MCF 10A (cell line): ENCODE measurements around the gene PIGZ. TPM values are rescaled to one million over a fixed set of nuclear protein-coding genes. Genes with fewer than 3 reads are reported as not detected.

Experiments used
- BruUV-seq: library from RNA; stranded (reverse); fragments of 400-500 nt; replicated peaks from 2 replicates; lab custom pipeline; 2021; lab: Mats Ljungman, UMichigan
- CTCF ChIA-PET: fragments of 300-600 bp; sonication (Branson Sonifier 250); formaldehyde crosslinking; extraction: SDS; loops from one replicate; lab custom pipeline; 2021; ENCODE audit warnings: antibody characterized with exemption, inconsistent platforms; lab: Yijun Ruan, JAX
- POLR2A ChIA-PET: fragments of 300-600, 350-650 bp; sonication (Branson Sonifier 250); formaldehyde crosslinking; extraction: SDS; loops from one replicate; lab custom pipeline; 2020; ENCODE audit warnings: antibody characterized with exemption, inconsistent platforms; lab: Yijun Ruan, JAX
- DNase-seq: peaks from one replicate; pipeline ENCODE4 v3.0.0-alpha.2; 2018; ENCODE audit not compliant: unreplicated experiment
- H3K27ac Mint-ChIP-seq: one replicate; pipeline ENCODE4 v1.8.0; 2022; ENCODE audit warnings: mild to moderate bottlenecking, low read depth, mixed read lengths; ENCODE audit not compliant: unreplicated experiment
- H3K27me3 Mint-ChIP-seq: one replicate; pipeline ENCODE4 v1.8.0; 2022; ENCODE audit warnings: mixed read lengths; ENCODE audit not compliant: insufficient read depth, unreplicated experiment
- H3K36me3 Mint-ChIP-seq: one replicate; pipeline ENCODE4 v1.8.0; 2022; ENCODE audit warnings: mild to moderate bottlenecking, moderate library complexity, mixed read lengths; ENCODE audit not compliant: insufficient read depth, unreplicated experiment
- H3K4me1 Mint-ChIP-seq: one replicate; pipeline ENCODE4 v1.8.0; 2022; ENCODE audit warnings: mixed read lengths; ENCODE audit not compliant: insufficient read depth, unreplicated experiment
- H3K4me3 Mint-ChIP-seq: one replicate; pipeline ENCODE4 v1.8.0; 2022; ENCODE audit warnings: mild to moderate bottlenecking, moderate library complexity, mixed read lengths; ENCODE audit not compliant: unreplicated experiment
- H3K9me3 Mint-ChIP-seq: one replicate; pipeline ENCODE4 v1.8.0; 2022; ENCODE audit warnings: mixed read lengths; ENCODE audit not compliant: unreplicated experiment
- intact Hi-C: fragments of 100-400 bp; cut with micrococcal nuclease; formaldehyde crosslinking; loops from 2 replicates; pipeline ENCODE4 v1.14.1; 2022
- total RNA-seq: library from RNA; stranded (reverse); gene quantifications from 2 replicates; pipeline ENCODE4 v1.2.3, GENCODE V29; 2022
- TF ChIP-seq, protein P1 (sequence below): fragments of 200-600 bp; IDR thresholded peaks from one replicate; pipeline ENCODE4 v1.8.0; 2022; ENCODE audit warnings: antibody characterized with exemption, mild to moderate bottlenecking; ENCODE audit not compliant: unreplicated experiment

Gene PIGZ
- total RNA-seq, 1 experiment from 2014 or later = 5.2 TPM

DNA sequence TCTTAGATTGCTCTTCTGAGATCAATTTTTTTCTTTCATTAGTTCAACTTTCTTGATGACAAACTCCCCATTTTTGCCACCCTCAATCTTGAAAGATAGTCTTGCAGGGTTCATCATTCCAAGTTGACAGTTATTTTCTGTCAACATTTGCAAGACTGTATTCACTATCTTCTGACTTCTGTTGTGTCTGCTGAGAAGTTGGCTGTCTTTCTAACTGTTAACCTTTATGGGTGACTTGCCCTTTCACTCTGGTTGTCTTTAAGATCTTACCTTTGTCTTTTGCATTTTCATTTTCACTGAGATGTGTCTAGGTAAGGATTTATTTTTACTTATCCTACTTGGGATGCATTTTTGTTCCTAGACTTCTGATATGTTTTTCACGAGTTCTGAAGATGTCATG is 14.6 kb upstream of the PIGZ start:
- Mint-ChIP-seq H3K27ac (no peak overlapping the region), H3K4me3 (no peak overlapping the region), H3K9me3 (peaks cover 19% of the 10 kb centered on the region), H3K36me3 (peaks cover 6% of the 10 kb centered on the region), H3K27me3 (peaks cover 27% of the 10 kb centered on the region), H3K4me1 (no peaks in the 10 kb centered on the region)
- ChIA-PET CTCF (interaction anchor here (1.8 kb wide), 1 partner anchor 10 kb away, joined by 4 read pairs; no protein-coding TSS in a partner anchor), POLR2A (interaction anchor here (1.1 kb wide), 1 partner anchor 41 kb away, joined by 3 read pairs; the partner anchor contains the start of gene NCBP2)
- TF ChIP-seq, protein P1, sequence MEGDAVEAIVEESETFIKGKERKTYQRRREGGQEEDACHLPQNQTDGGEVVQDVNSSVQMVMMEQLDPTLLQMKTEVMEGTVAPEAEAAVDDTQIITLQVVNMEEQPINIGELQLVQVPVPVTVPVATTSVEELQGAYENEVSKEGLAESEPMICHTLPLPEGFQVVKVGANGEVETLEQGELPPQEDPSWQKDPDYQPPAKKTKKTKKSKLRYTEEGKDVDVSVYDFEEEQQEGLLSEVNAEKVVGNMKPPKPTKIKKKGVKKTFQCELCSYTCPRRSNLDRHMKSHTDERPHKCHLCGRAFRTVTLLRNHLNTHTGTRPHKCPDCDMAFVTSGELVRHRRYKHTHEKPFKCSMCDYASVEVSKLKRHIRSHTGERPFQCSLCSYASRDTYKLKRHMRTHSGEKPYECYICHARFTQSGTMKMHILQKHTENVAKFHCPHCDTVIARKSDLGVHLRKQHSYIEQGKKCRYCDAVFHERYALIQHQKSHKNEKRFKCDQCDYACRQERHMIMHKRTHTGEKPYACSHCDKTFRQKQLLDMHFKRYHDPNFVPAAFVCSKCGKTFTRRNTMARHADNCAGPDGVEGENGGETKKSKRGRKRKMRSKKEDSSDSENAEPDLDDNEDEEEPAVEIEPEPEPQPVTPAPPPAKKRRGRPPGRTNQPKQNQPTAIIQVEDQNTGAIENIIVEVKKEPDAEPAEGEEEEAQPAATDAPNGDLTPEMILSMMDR = no peak
- intact Hi-C loops = no loop called here
- no peak for DNase-seq
- no TSS peak for BruUV-seq

DNA sequence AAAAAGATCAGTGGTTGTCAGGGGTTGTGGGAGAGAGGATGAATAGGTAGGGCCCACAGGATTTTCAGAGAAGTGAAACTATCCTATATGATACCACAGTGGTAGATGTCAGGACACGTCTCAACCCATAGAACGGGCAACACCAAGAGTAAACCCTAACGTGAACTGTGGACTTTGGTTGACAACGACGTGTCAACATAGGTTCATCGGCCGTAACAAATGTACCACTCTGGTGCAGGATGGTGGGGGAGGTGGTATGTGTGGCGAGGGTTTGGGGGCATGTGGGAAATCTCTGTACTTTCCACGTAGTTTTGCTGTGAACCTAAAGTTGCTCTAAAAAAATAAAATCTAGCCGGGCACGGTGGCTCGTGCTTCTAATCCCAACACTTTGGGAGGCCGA is 13.0 kb upstream of the PIGZ start:
- BruUV-seq = no TSS peak
- CTCF ChIA-PET = interaction anchor here (1.3 kb wide), 1 partner anchor 12 kb away, joined by 4 read pairs; no protein-coding TSS in a partner anchor

DNA sequence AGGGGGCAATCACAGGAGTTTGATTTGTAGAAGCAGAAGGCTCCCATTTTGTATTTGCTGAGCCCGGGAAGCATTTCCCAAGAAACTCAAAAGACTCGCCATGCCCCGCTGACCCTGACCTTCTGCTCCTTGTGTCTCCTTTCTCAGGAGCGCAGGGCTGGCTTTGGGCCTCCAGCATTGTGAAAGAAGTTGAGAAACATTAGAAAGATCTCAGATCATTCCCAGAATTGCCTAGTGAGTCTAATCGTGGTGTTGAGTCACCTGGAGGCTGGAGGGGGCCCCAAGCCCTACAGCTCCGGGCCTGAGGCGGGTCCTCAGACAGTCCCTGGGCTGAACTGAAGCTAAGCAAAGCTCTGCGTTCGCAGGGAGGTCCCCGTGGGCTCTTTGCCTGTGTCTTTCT is 10.9 kb upstream of the PIGZ start:
- ChIA-PET POLR2A (no interaction called here), CTCF (interaction anchor here (1.0 kb wide), 1 partner anchor 9 kb away, joined by 4 read pairs; no protein-coding TSS in a partner anchor)
- no peak overlapping the region for H3K4me3 Mint-ChIP-seq
- peaks cover 18% of the 10 kb centered on the region for H3K27me3 Mint-ChIP-seq
- H3K27ac Mint-ChIP-seq = no peak overlapping the region
- H3K9me3 Mint-ChIP-seq = peaks cover 17% of the 10 kb centered on the region
- TF ChIP-seq, protein P1 = no peak
- BruUV-seq = no TSS peak
- intact Hi-C loops = no loop called here
- peaks cover 6% of the 10 kb centered on the region for H3K36me3 Mint-ChIP-seq
- DNase-seq = peak; percentile 82
- no peaks in the 10 kb centered on the region for H3K4me1 Mint-ChIP-seq

More for the DNA sequence above, 13.0 kb upstream of the PIGZ start:
- Mint-ChIP-seq H3K4me3 (no peak overlapping the region), H3K27ac (no peak overlapping the region), H3K27me3 (peaks cover 27% of the 10 kb centered on the region), H3K4me1 (no peaks in the 10 kb centered on the region), H3K9me3 (peaks cover 19% of the 10 kb centered on the region), H3K36me3 (peaks cover 6% of the 10 kb centered on the region)
- intact Hi-C loops = no loop called here
- TF ChIP-seq, protein P1 = no peak
- no peak for DNase-seq
- POLR2A ChIA-PET = no interaction called here

DNA sequence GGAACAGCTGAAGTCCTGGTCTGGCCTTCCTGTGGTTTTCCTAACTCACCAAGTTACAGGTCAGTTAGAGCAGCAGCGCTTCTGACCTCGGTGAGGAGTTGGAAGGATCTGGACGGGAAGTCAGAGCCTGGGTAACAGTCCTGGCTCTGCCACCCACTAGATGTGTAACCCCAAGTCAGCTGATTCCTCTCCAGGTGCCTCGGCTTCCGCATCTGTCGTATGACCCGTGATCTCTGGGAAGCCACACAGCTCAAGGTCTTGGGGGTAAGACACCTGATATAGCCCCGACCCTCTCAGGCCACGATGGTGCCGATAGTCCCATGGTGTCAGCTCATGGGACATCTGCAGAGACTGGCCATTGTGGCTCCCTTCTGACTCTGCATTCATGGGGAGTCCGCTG is 8.3 kb upstream of the PIGZ start:
- no peak for DNase-seq
- Mint-ChIP-seq H3K27me3 (no peaks in the 10 kb centered on the region), H3K27ac (no peak overlapping the region), H3K4me1 (no peaks in the 10 kb centered on the region), H3K4me3 (no peak overlapping the region), H3K36me3 (no peaks in the 10 kb centered on the region), H3K9me3 (no peaks in the 10 kb centered on the region)
- CTCF ChIA-PET = interaction anchor here (0.6 kb wide), 2 partner anchors 41 to 102 kb away, joined by 3 to 7 read pairs; no protein-coding TSS in a partner anchor
- intact Hi-C loops = no loop called here
- TF ChIP-seq, protein P1 = no peak
- no TSS peak for BruUV-seq
- POLR2A ChIA-PET = no interaction called here
